ENCODE results near the gene TASOR2. TPM values are rescaled to one million over a fixed set of nuclear protein-coding genes. Genes with fewer than 3 reads are reported as not detected.
A peak's percentile ranks its signal among the peaks of the same experiment; 100 is the strongest.

Gene TASOR2
- polyA plus RNA-seq, 1 donor = 31.0 TPM

DNA sequence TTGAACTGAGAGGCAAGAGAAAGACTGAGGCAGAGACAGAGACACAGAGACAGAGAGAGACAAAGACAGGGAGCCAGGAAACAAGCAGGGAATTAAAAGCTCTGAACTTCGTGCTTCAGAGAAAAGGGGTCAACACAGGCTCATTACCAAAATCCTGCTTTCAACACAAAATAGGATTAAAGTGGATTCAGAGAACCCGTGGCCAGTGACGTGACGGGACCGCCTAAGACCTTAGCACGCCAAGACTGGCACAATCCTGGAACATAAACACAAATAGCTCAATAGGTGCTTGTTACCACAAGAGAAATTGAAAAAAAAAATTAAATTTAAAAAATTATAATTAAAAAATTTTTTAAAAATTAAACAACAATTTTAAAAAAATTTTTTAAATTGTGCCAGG, 39.7 kb upstream of the TASOR2 start:
- peak overlapping the region; percentile 76 for H3K27ac ChIP-seq (ENCODE audit: low read length)
- 66% methylated on average over 5 of the region's 6 CpGs for WGBS (ENCODE audit: insufficient coverage, low lambda C conversion rate)
- H3K9me3 ChIP-seq (ENCODE audit: control insufficient read depth, low read depth, low read length) = no peaks in the 10 kb centered on the region
- DNase-seq = no peak
- H3K4me1 ChIP-seq (ENCODE audit: control insufficient read depth, insufficient read depth, low read length) = peaks cover 18% of the 10 kb centered on the region
- no peaks in the 10 kb centered on the region for H3K27me3 ChIP-seq (ENCODE audit: control insufficient read depth, insufficient read depth, low read length)
- no peak overlapping the region for H3K4me3 ChIP-seq (ENCODE audit: low read length)
- peaks cover 55% of the 10 kb centered on the region for H3K36me3 ChIP-seq (ENCODE audit: control insufficient read depth, insufficient read depth, low read length)

DNA sequence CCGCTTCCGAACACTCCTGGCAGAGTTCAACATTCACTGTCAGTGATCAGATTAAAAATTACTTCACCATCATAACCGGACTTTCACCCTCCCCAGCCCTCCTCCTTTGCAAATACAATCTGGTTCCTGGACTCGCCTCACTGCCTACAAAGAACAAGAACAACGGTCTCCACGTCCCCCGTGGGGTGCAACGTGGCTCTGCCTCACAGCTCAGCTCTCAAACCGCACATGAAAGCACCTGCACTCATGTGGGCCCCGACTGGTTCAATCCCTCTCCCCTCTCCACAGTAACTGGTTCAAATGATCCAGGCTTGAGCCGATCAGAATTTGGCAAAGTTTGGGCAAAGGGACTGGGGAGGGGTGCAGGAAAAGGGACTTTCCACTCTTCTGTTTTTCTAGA, 39.3 kb upstream of the TASOR2 start:
- Histone ChIP-seq H3K4me3 (ENCODE audit: low read length) (no peak overlapping the region), H3K27ac (ENCODE audit: low read length) (peak overlapping the region; percentile 76), H3K4me1 (ENCODE audit: control insufficient read depth, insufficient read depth, low read length) (peaks cover 18% of the 10 kb centered on the region), H3K9me3 (ENCODE audit: control insufficient read depth, low read depth, low read length) (no peaks in the 10 kb centered on the region), H3K27me3 (ENCODE audit: control insufficient read depth, insufficient read depth, low read length) (no peaks in the 10 kb centered on the region), H3K36me3 (ENCODE audit: control insufficient read depth, insufficient read depth, low read length) (peaks cover 55% of the 10 kb centered on the region)
- DNase-seq = peak; percentile 91 to 93
- 80% methylated on average over 1 of the region's 11 CpGs for WGBS (ENCODE audit: insufficient coverage, low lambda C conversion rate)

DNA sequence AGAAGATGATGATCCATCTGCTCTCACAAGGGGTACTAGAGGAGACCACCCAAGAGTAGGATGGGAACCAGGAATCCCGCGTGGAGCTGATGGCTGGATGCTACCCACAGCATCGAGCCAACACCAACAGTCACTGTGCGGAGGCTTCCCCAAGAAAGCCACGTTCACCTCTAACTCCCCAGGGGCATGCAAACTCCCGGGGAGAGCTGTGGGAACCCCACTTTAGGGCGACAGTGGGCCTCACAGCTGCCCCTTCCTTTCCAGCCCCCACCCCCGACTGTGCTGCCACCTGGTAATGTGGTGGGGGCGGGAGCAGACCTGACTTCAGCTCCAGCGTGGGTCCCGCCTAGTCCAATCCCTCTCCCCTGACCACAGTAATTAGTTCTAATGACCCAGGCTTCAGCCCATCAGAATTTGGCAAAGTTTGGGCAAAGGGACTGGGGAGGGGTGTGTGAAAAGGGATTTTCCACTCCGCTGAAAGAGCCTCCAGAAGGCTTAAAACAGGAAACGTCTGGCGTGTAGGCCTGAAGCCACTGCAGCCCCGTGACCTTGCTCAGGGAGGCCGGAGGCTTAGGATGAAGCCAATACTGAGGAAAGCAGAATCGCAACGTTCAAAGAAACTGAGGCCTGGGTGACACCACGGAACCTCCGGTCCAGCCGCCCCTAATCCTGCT, 38.6 kb upstream of the TASOR2 start:
- Histone ChIP-seq H3K27ac (ENCODE audit: low read length) (peak overlapping the region; percentile 41), H3K27me3 (ENCODE audit: control insufficient read depth, insufficient read depth, low read length) (no peaks in the 10 kb centered on the region), H3K36me3 (ENCODE audit: control insufficient read depth, insufficient read depth, low read length) (peaks cover 57% of the 10 kb centered on the region), H3K4me1 (ENCODE audit: control insufficient read depth, insufficient read depth, low read length) (peaks cover 18% of the 10 kb centered on the region), H3K4me3 (ENCODE audit: low read length) (no peak overlapping the region), H3K9me3 (ENCODE audit: control insufficient read depth, low read depth, low read length) (no peaks in the 10 kb centered on the region)
- no CpG with 5 or more reads among the region's 21 CpGs for WGBS (ENCODE audit: insufficient coverage, low lambda C conversion rate)
- peak in 1 of 2 donors; percentile 10 for DNase-seq

DNA sequence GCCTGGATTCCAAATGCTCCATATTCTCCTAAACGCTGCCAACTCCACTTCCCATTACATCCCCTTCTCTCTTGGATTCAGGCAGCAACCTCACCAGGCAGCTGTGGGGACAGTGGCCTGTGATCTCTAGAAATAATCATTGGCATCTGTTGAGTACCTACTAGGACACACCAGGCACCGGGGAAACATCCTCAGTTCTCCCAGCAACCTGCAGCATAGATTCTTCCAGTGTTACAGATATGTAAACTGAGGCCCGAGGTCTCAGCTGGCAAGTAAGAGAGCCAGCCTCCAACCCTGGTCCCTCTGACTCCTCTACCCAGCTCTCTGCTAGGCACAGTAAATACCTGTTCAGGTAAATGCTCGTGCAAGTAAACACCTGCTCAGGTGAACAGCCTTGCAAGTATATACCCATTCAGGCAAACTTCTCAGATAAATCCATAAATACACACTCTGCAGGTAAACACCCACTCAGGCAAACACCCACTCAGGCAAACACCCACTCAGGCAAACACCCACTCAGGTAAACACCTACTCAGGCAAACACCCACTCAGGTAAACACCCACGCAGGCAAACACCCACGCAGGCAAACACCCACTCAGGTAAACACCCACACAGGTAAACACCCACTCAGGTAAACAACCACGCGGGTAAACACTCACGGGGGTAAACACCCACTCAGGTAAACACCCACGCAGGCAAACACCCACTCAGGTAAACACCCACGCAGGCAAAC, 37.0 kb upstream of the TASOR2 start:
- H3K36me3 ChIP-seq (ENCODE audit: control insufficient read depth, insufficient read depth, low read length) = peaks cover 53% of the 10 kb centered on the region
- no peak overlapping the region for H3K27ac ChIP-seq (ENCODE audit: low read length)
- no peaks in the 10 kb centered on the region for H3K27me3 ChIP-seq (ENCODE audit: control insufficient read depth, insufficient read depth, low read length)
- no peak overlapping the region for H3K4me3 ChIP-seq (ENCODE audit: low read length)
- no CpG with 5 or more reads among the region's 11 CpGs for WGBS (ENCODE audit: insufficient coverage, low lambda C conversion rate)
- DNase-seq = no peak
- no peaks in the 10 kb centered on the region for H3K9me3 ChIP-seq (ENCODE audit: control insufficient read depth, low read depth, low read length)
- H3K4me1 ChIP-seq (ENCODE audit: control insufficient read depth, insufficient read depth, low read length) = peaks cover 18% of the 10 kb centered on the region

DNA sequence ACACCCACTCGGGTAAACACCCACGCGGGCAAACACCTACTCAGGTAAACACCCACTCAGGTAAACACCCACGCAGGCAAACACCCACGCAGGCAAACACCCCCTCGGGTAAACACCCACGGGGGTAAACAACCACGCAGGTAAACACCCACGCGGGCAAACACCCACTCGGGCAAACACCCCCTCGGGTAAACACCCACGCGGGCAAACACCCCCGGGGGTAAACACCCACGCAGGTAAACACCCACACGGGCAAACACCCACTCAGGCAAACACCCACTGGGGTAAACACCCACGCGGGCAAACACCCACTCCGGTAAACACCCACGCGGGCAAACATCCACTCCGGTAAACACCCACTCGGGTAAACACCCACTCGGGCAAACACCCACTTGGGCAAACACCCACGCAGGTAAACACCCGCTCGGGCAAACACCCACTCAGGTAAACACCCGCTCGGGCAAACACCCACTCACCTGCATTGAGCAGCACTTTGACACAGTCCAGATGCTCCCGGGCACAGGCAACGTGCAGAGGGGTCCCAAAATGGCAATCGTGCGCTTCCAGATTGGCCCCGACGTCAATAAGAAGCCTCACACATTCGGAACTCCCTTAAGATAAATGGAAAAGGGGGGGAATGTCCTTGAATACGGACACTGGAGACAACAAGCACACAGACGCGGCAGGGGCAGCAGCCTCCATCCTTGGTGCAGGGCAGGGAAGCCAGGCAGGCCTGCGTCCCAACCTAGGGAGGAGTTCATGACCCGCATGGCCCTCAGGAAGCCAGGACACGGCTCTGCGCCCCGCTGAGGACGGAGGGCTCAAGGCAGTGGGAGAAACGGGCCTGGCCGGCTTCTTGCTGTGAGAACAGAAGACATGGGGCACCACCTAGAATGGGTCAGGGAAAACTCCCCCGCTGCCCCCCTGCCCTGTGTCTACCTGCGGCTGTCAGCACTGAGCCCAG, 35.9 kb upstream of the TASOR2 start:
- H3K27me3 ChIP-seq (ENCODE audit: control insufficient read depth, insufficient read depth, low read length) = no peaks in the 10 kb centered on the region
- H3K4me1 ChIP-seq (ENCODE audit: control insufficient read depth, insufficient read depth, low read length) = peaks cover 21% of the 10 kb centered on the region
- no peak overlapping the region for H3K27ac ChIP-seq (ENCODE audit: low read length)
- WGBS (ENCODE audit: insufficient coverage, low lambda C conversion rate) = no CpG with 5 or more reads among the region's 50 CpGs
- peaks cover 55% of the 10 kb centered on the region for H3K36me3 ChIP-seq (ENCODE audit: control insufficient read depth, insufficient read depth, low read length)
- no peak overlapping the region for H3K4me3 ChIP-seq (ENCODE audit: low read length)
- H3K9me3 ChIP-seq (ENCODE audit: control insufficient read depth, low read depth, low read length) = no peaks in the 10 kb centered on the region
- DNase-seq = no peak

DNA sequence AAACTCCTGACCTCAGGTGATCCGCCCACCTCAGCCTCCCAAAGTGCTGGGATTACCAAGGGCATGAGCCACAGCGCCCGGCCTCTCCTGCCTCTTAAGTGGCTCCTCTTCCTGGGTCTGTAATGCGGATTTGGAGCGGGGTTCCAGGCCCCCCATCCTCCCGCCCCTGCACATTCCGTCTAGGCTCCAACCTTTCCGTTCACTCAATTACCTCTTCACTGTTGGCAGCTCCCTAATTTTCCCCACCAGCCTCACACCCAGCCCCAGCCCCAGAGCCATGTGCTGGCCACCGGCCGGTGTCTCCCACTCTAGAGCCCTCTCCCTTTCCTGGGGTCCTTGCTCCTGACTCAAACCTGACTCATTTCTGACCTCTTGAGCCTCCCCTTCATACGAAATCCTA, 34.9 kb upstream of the TASOR2 start:
- Histone ChIP-seq H3K27me3 (ENCODE audit: control insufficient read depth, insufficient read depth, low read length) (no peaks in the 10 kb centered on the region), H3K36me3 (ENCODE audit: control insufficient read depth, insufficient read depth, low read length) (peaks cover 48% of the 10 kb centered on the region), H3K4me1 (ENCODE audit: control insufficient read depth, insufficient read depth, low read length) (peaks cover 28% of the 10 kb centered on the region), H3K4me3 (ENCODE audit: low read length) (no peak overlapping the region), H3K27ac (ENCODE audit: low read length) (no peak overlapping the region), H3K9me3 (ENCODE audit: control insufficient read depth, low read depth, low read length) (no peaks in the 10 kb centered on the region)
- WGBS (ENCODE audit: insufficient coverage, low lambda C conversion rate) = no CpG with 5 or more reads among the region's 11 CpGs
- no peak for DNase-seq

DNA sequence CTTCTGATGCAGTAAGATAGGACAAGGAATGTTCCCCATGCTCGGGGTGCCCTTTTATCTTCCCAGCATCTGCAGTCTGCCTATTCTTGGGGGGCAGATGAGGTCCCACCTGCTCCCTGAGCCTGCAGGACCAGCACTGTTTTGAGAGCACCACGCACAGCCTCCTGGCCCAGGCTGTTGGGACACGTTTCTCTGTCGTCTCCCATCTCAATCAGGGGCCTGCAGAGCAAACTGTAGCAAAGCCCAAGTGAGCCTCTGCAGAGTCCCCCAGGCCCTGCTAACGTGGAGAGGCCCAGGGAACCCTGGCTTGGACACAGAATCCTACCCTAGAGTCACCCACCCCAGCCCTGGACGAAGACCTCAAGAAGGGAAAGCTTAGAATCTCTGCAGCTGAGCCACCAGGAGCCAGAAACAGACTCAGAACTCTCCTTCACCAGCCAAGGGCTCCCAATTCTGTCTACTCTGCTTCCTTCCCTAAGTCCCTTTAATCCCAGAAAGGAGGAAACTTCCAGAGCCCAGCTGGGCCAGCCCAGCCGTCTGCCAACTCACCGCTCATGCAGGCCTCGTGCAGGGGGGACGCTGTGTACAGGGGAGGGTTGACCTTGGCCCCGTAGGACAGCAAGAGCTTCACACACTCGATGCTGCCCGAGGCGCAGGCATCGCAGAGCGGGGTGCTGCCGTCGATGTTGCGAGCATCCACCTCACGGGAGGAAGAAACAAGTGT, 33.8 kb upstream of the TASOR2 start:
- H3K4me3 ChIP-seq (ENCODE audit: low read length) = no peak overlapping the region
- peaks cover 48% of the 10 kb centered on the region for H3K36me3 ChIP-seq (ENCODE audit: control insufficient read depth, insufficient read depth, low read length)
- H3K4me1 ChIP-seq (ENCODE audit: control insufficient read depth, insufficient read depth, low read length) = peaks cover 23% of the 10 kb centered on the region
- H3K9me3 ChIP-seq (ENCODE audit: control insufficient read depth, low read depth, low read length) = no peaks in the 10 kb centered on the region
- DNase-seq = no peak
- H3K27ac ChIP-seq (ENCODE audit: low read length) = no peak overlapping the region
- WGBS (ENCODE audit: insufficient coverage, low lambda C conversion rate) = 87% methylated on average over 3 of the region's 20 CpGs
- H3K27me3 ChIP-seq (ENCODE audit: control insufficient read depth, insufficient read depth, low read length) = no peaks in the 10 kb centered on the region

DNA sequence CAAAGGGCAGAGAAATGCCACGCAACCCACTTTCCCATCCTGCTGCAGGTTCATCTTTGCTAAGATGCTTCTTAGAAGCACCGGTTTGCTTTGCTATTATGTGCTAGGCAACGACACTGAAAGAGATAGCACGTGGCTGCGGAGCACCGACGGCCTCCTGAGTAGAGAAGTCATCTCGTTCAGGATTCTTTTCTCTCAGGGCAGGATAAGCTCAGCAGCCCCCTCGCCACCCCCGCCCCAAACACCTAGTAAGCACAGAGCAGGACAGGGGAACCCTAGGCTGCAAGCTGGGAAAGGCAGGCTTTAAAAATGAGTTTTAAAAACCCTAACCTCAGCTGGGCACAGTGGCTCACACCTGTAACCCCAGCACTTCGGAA, 33.3 kb upstream of the TASOR2 start:
- H3K9me3 ChIP-seq (ENCODE audit: control insufficient read depth, low read depth, low read length) = no peaks in the 10 kb centered on the region
- H3K27ac ChIP-seq (ENCODE audit: low read length) = no peak overlapping the region
- H3K36me3 ChIP-seq (ENCODE audit: control insufficient read depth, insufficient read depth, low read length) = peaks cover 42% of the 10 kb centered on the region
- no peak overlapping the region for H3K4me3 ChIP-seq (ENCODE audit: low read length)
- H3K27me3 ChIP-seq (ENCODE audit: control insufficient read depth, insufficient read depth, low read length) = no peaks in the 10 kb centered on the region
- DNase-seq = no peak
- WGBS (ENCODE audit: insufficient coverage, low lambda C conversion rate) = no CpG with 5 or more reads among the region's 11 CpGs
- H3K4me1 ChIP-seq (ENCODE audit: control insufficient read depth, insufficient read depth, low read length) = peaks cover 17% of the 10 kb centered on the region

DNA sequence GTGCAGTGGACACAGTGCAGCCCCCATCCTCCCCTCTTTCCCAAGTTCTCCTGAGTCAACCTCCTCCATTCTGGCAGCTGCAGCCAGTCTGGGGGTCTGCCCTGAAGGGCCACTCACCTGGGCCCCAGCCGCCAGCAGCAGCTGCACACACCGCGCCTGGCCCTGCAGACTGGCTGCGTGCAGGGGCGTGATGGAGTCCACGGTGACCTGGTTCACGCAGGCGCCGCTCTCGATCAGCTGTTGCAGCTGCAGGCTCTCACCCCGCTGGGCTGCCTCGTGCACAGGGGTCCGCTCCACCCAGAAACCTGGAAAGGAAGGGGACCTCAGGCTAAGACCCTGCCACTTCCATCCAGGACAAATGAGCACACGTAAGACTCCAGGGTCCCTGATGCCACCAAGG, 31.9 kb upstream of the TASOR2 start:
- peaks cover 39% of the 10 kb centered on the region for H3K36me3 ChIP-seq (ENCODE audit: control insufficient read depth, insufficient read depth, low read length)
- no CpG with 5 or more reads among the region's 14 CpGs for WGBS (ENCODE audit: insufficient coverage, low lambda C conversion rate)
- H3K4me1 ChIP-seq (ENCODE audit: control insufficient read depth, insufficient read depth, low read length) = peaks cover 16% of the 10 kb centered on the region
- H3K9me3 ChIP-seq (ENCODE audit: control insufficient read depth, low read depth, low read length) = no peaks in the 10 kb centered on the region
- no peak overlapping the region for H3K4me3 ChIP-seq (ENCODE audit: low read length)
- H3K27ac ChIP-seq (ENCODE audit: low read length) = no peak overlapping the region
- no peak for DNase-seq
- H3K27me3 ChIP-seq (ENCODE audit: control insufficient read depth, insufficient read depth, low read length) = no peaks in the 10 kb centered on the region
